IPS DF 6.9 (cell line): ENCODE measurements around the gene NPAS1.

Source experiments
- DNase-seq: peaks from one replicate; pipeline ENCODE4 v3.0.0-alpha.2; 2013; ENCODE audit warnings: low read depth, low spot score
- H3K27ac ChIP-seq: one replicate; pipeline ENCODE4 v1.5.1; 2013; ENCODE audit warnings: low read length, control low read depth
- H3K27me3 ChIP-seq: 2 replicates; pipeline ENCODE4 v1.6.1; 2013; ENCODE audit warnings: mild to moderate bottlenecking, low read length; ENCODE audit not compliant: control insufficient read depth, insufficient read depth
- H3K36me3 ChIP-seq: 2 replicates; pipeline ENCODE4 v1.6.1; 2013; ENCODE audit warnings: low read length; ENCODE audit not compliant: control insufficient read depth, insufficient read depth
- H3K4me1 ChIP-seq: 2 replicates; pipeline ENCODE4 v1.6.1; 2013; ENCODE audit warnings: low read length; ENCODE audit not compliant: control insufficient read depth, insufficient read depth
- H3K4me3 ChIP-seq: 2 replicates; pipeline ENCODE4 v1.5.1; 2013; ENCODE audit warnings: mild to moderate bottlenecking, low read length
- H3K9me3 ChIP-seq: 2 replicates; pipeline ENCODE4 v1.6.1; 2013; ENCODE audit warnings: low read length, inconsistent platforms; ENCODE audit not compliant: control insufficient read depth, insufficient read depth
- WGBS: extraction: QIAGEN DNeasy Blood & Tissue Kit; methylation state at CpG from one replicate; pipeline ENCODE4 v1.1.7; 2013; ENCODE audit warnings: mixed read lengths, missing lambda C conversion rate; ENCODE audit not compliant: insufficient read length, insufficient coverage; 5-methylcytosine and 5-hydroxymethylcytosine counted together

Gene NPAS1

GRCh38 chr19:47081095-47081494, 61.5 kb downstream of the NPAS1 start:
- Histone ChIP-seq H3K9me3 (no peaks in the 10 kb centered on the region), H3K27me3 (no peaks in the 10 kb centered on the region), H3K4me1 (no peaks in the 10 kb centered on the region), H3K27ac (no peak overlapping the region), H3K4me3 (no peak overlapping the region), H3K36me3 (peaks cover 43% of the 10 kb centered on the region)
- DNase-seq: no peak
- WGBS: no CpG with 5 or more reads among the region's 6 CpGs

GRCh38 chr19:47082493-47082892, 62.9 kb downstream of the NPAS1 start:
- no peak overlapping the region for H3K27ac ChIP-seq
- no peaks in the 10 kb centered on the region for H3K27me3 ChIP-seq
- H3K4me3 ChIP-seq: no peak overlapping the region
- H3K36me3 ChIP-seq: peaks cover 42% of the 10 kb centered on the region
- no CpG with 5 or more reads among the region's 5 CpGs for WGBS
- H3K4me1 ChIP-seq: no peaks in the 10 kb centered on the region
- no peak for DNase-seq
- no peaks in the 10 kb centered on the region for H3K9me3 ChIP-seq

DNA sequence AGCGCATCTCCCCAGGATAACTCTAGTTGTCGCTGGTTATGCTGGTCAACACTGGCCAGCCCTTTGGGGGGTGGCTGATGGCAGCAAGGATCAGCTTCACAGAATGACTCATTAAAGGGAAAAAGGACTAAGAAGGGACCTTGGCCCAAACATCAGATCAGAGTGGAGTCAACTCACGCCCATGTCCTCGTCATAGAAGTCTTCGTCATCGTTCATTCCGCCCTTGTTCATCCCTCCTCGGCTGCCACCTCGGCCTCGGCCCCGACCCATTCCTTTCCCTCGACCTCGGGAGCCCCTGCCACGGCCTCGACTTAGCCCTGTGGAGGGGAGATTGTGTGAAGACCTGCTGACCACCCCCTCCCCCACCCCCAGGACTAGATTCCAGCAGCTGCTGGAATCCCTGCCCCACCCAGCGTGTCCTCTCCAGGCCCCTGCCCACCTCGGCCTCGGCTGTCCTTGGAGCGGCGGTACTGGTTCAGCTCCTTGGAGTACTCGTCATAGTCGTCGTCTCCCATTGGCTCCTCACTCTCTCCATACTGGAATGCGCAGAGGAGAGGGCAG, 65.3 kb downstream of the NPAS1 start:
- peaks cover 51% of the 10 kb centered on the region for H3K36me3 ChIP-seq
- H3K4me1 ChIP-seq: no peaks in the 10 kb centered on the region
- no CpG with 5 or more reads among the region's 24 CpGs for WGBS

DNA sequence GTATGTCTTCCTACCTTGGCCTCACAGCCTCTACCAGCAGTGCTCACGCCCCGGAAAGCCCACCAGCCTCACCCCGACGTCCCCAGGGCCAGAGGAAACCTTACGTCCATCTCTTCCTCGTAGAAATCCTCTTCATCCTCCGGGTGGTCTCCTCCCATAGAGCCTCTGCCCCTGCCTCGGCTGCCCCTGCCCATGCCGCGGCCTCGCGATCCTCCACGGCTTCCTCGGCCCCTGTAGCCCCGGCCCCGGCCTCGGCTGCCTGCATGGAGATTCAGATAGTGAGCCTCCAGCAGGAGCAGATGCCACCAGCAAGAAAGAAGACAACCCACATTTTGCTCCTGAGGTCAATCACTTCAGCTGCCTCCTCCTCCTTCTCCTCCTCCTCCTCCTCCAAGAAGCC, 66.6 kb downstream of the NPAS1 start:
- H3K27me3 ChIP-seq: no peaks in the 10 kb centered on the region
- H3K9me3 ChIP-seq: no peaks in the 10 kb centered on the region
- peaks cover 52% of the 10 kb centered on the region for H3K36me3 ChIP-seq
- no peak overlapping the region for H3K27ac ChIP-seq
- WGBS: no CpG with 5 or more reads among the region's 17 CpGs
- DNase-seq: no peak
- H3K4me1 ChIP-seq: no peaks in the 10 kb centered on the region
- no peak overlapping the region for H3K4me3 ChIP-seq

More for the DNA sequence above, 65.3 kb downstream of the NPAS1 start:
- H3K9me3 ChIP-seq: no peaks in the 10 kb centered on the region
- DNase-seq: no peak
- H3K27me3 ChIP-seq: no peaks in the 10 kb centered on the region
- no peak overlapping the region for H3K27ac ChIP-seq
- no peak overlapping the region for H3K4me3 ChIP-seq

- DNase-seq: no peak
- Histone ChIP-seq H3K4me3 (no peak overlapping the region), H3K27me3 (no peaks in the 10 kb centered on the region), H3K9me3 (no peaks in the 10 kb centered on the region), H3K4me1 (no peaks in the 10 kb centered on the region), H3K36me3 (peaks cover 31% of the 10 kb centered on the region), H3K27ac (no peak overlapping the region)
- WGBS: no CpG with 5 or more reads among the region's 21 CpGs
Measured at GRCh38 chr19:47089767-47090350, 70.2 kb downstream of the NPAS1 start.

- no peaks in the 10 kb centered on the region for H3K4me1 ChIP-seq
- H3K27ac ChIP-seq: no peak overlapping the region
- no CpG with 5 or more reads among the region's 5 CpGs for WGBS
- H3K36me3 ChIP-seq: peaks cover 18% of the 10 kb centered on the region
- no peaks in the 10 kb centered on the region for H3K9me3 ChIP-seq
- H3K27me3 ChIP-seq: no peaks in the 10 kb centered on the region
- no peak overlapping the region for H3K4me3 ChIP-seq
- no peak for DNase-seq
Measured at GRCh38 chr19:47093254-47093653, 73.6 kb downstream of the NPAS1 start.

- no peaks in the 10 kb centered on the region for H3K9me3 ChIP-seq
- H3K27ac ChIP-seq: no peak overlapping the region
- H3K4me1 ChIP-seq: no peaks in the 10 kb centered on the region
- H3K4me3 ChIP-seq: no peak overlapping the region
- WGBS: no CpG with 5 or more reads among the region's 10 CpGs
- no peak for DNase-seq
- H3K27me3 ChIP-seq: no peaks in the 10 kb centered on the region
- peaks cover 18% of the 10 kb centered on the region for H3K36me3 ChIP-seq
Measured at GRCh38 chr19:47093841-47094240, 74.2 kb downstream of the NPAS1 start.

- H3K36me3 ChIP-seq: peaks cover 12% of the 10 kb centered on the region
- H3K4me1 ChIP-seq: no peaks in the 10 kb centered on the region
- WGBS: no CpG with 5 or more reads among the region's 15 CpGs
- H3K4me3 ChIP-seq: no peak overlapping the region
- no peaks in the 10 kb centered on the region for H3K27me3 ChIP-seq
- no peak for DNase-seq
- no peaks in the 10 kb centered on the region for H3K9me3 ChIP-seq
- no peak overlapping the region for H3K27ac ChIP-seq
Measured at GRCh38 chr19:47094557-47095475, 75.2 kb downstream of the NPAS1 start.
